ENCODE data around the gene ABCC3.

The ABCC3 gene

GRCh38 chr17:50649042-50649908, 14.6 kb downstream of the ABCC3 start:
- DNase-seq = no peak

GRCh38 chr17:50651661-50652060, 17.0 kb downstream of the ABCC3 start:
- DNase-seq = no peak

- no peak for DNase-seq
Observed at GRCh38 chr17:50653738-50654137, 19.1 kb downstream of the ABCC3 start.

DNA sequence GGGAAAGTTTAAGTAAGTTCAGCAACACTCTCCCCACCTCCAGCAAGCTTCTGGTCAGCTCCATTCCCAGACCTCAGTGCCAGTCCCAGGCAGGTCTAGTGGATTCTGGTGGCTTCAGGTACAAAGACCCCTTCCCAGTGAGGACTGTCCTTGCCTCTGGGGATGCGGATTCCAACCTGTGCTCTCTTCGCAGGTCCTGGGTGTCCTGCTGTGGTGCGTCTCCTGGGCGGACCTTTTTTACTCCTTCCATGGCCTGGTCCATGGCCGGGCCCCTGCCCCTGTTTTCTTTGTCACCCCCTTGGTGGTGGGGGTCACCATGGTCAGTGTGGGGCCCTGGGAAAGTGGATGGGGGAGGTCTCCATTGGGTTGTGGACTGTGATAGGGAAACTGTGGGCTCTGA, 21.8 kb downstream of the ABCC3 start:
- no peak for DNase-seq

- no peak for DNase-seq
Observed at GRCh38 chr17:50657054-50657453, 22.4 kb downstream of the ABCC3 start.

GRCh38 chr17:50657627-50658026, 22.9 kb downstream of the ABCC3 start:
- DNase-seq = no peak

- no peak for DNase-seq
Observed at GRCh38 chr17:50658616-50659015, 23.9 kb downstream of the ABCC3 start.

DNA sequence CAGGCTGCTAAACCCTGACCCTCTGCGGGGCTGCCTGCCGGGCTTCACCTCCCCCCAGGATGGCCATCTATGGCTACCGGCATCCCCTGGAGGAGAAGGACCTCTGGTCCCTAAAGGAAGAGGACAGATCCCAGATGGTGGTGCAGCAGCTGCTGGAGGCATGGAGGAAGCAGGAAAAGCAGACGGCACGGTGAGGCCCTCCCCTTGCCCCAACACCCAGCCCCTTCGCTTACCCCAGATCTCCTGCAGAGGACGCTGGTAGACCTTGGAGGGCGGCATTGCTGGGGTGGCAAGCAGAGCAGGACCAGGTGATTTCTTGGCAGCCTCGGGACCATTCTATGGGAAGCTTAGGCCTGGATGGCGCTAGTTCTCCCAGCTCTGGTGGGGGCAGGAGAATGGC, 24.5 kb downstream of the ABCC3 start:
- DNase-seq = no peak

- DNase-seq = no peak
Observed at GRCh38 chr17:50660042-50660886, 25.6 kb downstream of the ABCC3 start.

- no peak for DNase-seq
Observed at GRCh38 chr17:50660887-50661345, 26.2 kb downstream of the ABCC3 start.

GRCh38 chr17:50661348-50661747, 26.7 kb downstream of the ABCC3 start:
- DNase-seq = no peak

DNA sequence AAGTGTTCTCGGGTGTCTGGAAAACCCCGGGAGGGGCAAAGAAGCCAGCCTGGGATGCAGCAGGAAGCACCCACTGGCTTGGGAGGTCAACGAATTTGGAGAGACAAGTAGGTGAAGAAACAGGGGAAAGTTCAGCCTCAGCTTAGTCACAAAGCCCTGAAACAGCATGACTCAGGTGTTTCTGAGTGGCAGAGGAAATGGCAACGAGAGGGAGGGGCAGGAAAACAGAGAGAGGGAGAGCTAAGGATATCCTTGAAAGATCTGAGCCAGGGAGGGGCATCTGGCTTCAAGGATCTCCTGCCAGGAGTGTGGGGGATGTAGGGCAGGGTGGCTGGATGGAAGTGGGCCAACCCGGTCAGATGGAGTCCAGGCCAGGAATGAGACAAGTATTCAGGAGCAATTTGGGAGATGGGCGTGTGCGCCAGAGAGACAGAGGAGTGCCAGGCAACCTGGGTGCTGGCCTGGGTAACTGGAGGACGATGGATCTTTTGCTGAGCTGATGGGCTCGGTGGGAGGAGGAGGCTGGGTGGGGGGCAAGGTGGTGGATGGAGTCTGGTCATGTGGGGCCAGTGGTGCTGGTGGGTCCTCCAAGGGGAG, 27.2 kb downstream of the ABCC3 start:
- peak in 1 of 5 donors; percentile 87 for DNase-seq

DNA sequence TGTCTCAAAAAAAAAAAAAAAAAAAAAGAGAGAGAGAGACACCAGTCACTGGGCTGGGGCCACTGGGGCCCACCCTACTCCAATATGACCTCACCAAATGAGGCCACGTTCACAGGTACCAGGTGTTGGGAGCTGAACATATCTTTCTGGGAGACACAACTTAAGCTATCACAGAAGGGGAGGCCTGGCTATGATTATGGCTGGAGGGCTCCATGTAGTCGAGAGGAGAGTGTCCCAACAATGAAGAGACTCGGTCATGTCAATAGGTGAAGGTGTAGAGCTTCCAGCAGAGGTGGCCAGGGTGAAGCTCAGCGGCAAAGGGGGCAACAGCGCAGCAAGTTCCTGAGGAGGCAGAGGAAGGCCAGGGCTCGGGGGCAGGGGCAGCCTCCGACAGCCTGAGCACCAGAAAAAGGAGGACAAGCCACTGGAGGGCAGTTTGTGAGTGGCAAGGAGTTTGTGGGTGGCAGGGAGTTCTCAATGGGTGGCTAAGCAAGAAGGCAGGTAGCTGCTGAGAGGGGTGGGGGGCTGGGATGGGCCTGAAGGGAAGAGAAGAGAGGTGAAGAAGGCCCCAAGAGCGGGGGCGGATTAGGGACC, 28.0 kb downstream of the ABCC3 start:
- no peak for DNase-seq

DNA sequence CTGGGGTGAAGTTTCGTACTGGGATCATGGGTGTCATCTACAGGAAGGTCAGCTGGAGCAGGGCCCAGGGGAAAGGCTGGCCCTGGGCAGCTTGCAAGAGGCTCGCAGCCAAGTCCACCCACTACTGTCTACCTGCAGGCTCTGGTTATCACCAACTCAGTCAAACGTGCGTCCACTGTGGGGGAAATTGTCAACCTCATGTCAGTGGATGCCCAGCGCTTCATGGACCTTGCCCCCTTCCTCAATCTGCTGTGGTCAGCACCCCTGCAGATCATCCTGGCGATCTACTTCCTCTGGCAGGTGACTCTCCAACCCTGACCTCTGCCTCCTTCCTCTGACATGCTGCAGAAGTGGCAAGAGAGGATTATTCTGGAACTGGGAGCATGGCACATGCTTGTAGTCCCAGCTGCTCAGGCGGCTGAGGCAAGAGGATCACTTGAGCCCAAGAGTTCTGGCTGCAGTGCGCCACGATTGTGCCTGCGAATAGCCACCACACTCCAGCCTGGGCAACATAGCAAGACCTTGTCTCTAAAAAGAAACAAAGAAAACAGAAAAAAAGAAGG, 29.2 kb downstream of the ABCC3 start:
- no peak for DNase-seq

DNA sequence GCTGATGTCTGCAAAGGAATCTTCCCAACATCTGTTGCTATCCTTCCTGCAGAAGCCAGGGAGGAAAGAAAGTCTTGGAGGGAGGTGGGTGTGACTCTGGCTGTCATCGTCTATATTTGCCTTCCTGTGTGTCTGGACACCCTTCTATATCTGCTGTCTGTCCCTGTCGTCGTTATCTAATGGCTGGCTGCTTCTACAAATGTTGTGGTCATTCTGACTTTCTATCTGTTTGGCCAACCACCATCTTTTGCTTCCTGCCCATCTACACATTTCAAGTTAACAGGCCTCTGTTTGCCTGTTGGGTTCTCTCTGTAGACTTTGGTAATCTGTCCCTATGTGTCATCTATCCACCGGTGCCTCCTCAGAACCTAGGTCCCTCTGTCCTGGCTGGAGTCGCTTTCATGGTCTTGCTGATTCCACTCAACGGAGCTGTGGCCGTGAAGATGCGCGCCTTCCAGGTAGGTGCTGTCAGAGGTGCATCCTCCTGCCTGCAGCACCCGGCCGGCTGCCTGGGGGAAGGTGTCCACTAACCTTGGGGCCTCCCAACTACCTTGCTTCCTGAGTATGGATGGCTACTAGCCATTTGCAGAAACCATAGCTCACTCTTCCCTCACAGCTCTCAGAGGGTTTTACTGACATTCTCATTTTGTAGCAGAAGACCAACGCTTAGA, 30.2 kb downstream of the ABCC3 start:
- DNase-seq = no peak

GRCh38 chr17:50665838-50666237, 31.2 kb downstream of the ABCC3 start:
- no peak for DNase-seq

- DNase-seq = no peak
Observed at GRCh38 chr17:50666316-50666715, 31.6 kb downstream of the ABCC3 start.

DNA sequence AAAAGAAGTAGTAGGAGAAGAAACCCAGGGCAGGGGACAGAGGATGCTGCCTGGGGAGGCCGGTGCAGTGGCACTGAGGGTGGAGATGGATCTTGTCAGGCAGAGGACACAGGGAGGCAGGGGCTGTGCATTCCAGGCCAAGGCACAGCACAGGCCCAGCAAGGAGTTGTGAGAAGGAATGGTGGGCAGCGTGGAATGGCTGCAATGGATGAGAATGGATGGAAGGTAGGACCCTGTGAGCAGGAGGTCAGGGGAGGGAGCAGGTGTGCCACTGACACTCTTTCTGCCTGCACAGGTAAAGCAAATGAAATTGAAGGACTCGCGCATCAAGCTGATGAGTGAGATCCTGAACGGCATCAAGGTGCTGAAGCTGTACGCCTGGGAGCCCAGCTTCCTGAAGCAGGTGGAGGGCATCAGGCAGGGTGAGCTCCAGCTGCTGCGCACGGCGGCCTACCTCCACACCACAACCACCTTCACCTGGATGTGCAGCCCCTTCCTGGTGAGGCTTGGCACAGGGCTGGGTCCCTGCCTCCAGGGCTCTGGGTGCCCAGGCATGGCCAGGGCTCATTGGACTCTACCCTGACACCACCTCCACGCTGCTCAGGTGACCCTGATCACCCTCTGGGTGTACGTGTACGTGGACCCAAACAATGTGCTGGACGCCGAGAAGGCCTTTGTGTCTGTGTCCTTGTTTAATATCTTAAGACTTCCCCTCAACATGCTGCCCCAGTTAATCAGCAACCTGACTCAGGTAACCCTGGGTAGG, 32.8 kb downstream of the ABCC3 start:
- no peak for DNase-seq

- no peak for DNase-seq
Observed at GRCh38 chr17:50668025-50668837, 33.5 kb downstream of the ABCC3 start.

GRCh38 chr17:50668838-50669581, 34.3 kb downstream of the ABCC3 start:
- no peak for DNase-seq
